HepG2 (cell line): ENCODE results near the gene NFATC3. TPM values are rescaled to one million over a fixed set of nuclear protein-coding genes. Genes with fewer than 3 reads are reported as not detected.

Experiments
- ARID5B ChIP-seq: IDR thresholded peaks from 2 replicates; pipeline ENCODE4 v1.4.0; 2020; ENCODE audit warnings: mild to moderate bottlenecking, missing genetic modification reagents
- ATF3 ChIP-seq: sonication (generic); formaldehyde crosslinking; IDR thresholded peaks from 2 replicates; pipeline ENCODE4 v1.4.0; 2020; ENCODE audit warnings: missing genetic modification reagents
- CBFB ChIP-seq: sonication (generic); formaldehyde crosslinking; IDR thresholded peaks from 2 replicates; pipeline ENCODE4 v1.4.0; 2020; ENCODE audit warnings: missing genetic modification reagents
- CEBPB ChIP-seq: IDR thresholded peaks from 2 replicates; pipeline ENCODE4 v1.6.1; 2011; ENCODE audit warnings: low read depth, low read length, improper control_type of control experiment, borderline replicate concordance
- CHCHD3 ChIP-seq: sonication (generic); formaldehyde crosslinking; IDR thresholded peaks from 2 replicates; pipeline ENCODE4 v1.8.0; 2022; ENCODE audit warnings: mild to moderate bottlenecking, missing genetic modification reagents, moderate library complexity
- CHD2 ChIP-seq: IDR thresholded peaks from 2 replicates; pipeline ENCODE4 v1.6.1; 2011; ENCODE audit warnings: low read depth, low read length, improper control_type of control experiment
- GLI4 ChIP-seq: sonication (generic); formaldehyde crosslinking; IDR thresholded peaks from 2 replicates; pipeline ENCODE4 v1.5.1; 2020; ENCODE audit warnings: missing genetic modification reagents, mild to moderate bottlenecking, moderate library complexity, borderline replicate concordance
- HNRNPK ChIP-seq: fragments of 200-400 bp; formaldehyde crosslinking; IDR thresholded peaks from 2 replicates; pipeline ENCODE4 v1.6.1; 2018; ENCODE audit warnings: low read length, low read depth, moderate library complexity, mild to moderate bottlenecking; ENCODE audit not compliant: poor library complexity, severe bottlenecking
- NCOR1 ChIP-seq: fragments of 200-600 bp; sonication (generic); IDR thresholded peaks from 2 replicates; pipeline ENCODE4 v1.7.0; 2017; ENCODE audit warnings: antibody characterized with exemption, low read length, borderline replicate concordance
- PLSCR1 ChIP-seq: sonication (generic); formaldehyde crosslinking; IDR thresholded peaks from 2 replicates; pipeline ENCODE4 v1.5.0; 2020; ENCODE audit warnings: missing genetic modification reagents, mild to moderate bottlenecking, borderline replicate concordance
- SATB2 ChIP-seq: sonication (generic); formaldehyde crosslinking; IDR thresholded peaks from 2 replicates; pipeline ENCODE4 v1.5.0; 2020; ENCODE audit warnings: missing genetic modification reagents
- SRY ChIP-seq: sonication (generic); formaldehyde crosslinking; IDR thresholded peaks from 2 replicates; pipeline ENCODE4 v1.8.0; 2022; ENCODE audit warnings: mild to moderate bottlenecking, missing genetic modification reagents
- THAP8 ChIP-seq: sonication (generic); formaldehyde crosslinking; IDR thresholded peaks from 2 replicates; pipeline ENCODE4 v1.5.1; 2020; ENCODE audit warnings: missing genetic modification reagents, mild to moderate bottlenecking, borderline replicate concordance
- ZBTB46 ChIP-seq: sonication (generic); formaldehyde crosslinking; IDR thresholded peaks from 2 replicates; pipeline ENCODE4 v1.4.0; 2020; ENCODE audit warnings: mild to moderate bottlenecking, missing genetic modification reagents, borderline replicate concordance
- ZNF121 ChIP-seq: sonication (generic); formaldehyde crosslinking; IDR thresholded peaks from 2 replicates; pipeline ENCODE4 v1.5.0; 2020; ENCODE audit warnings: mild to moderate bottlenecking, missing genetic modification reagents
- ZNF207 ChIP-seq: fragments of 450-650 bp; IDR thresholded peaks from 2 replicates; pipeline ENCODE4 v1.6.1; 2016; ENCODE audit warnings: antibody characterized with exemption, borderline replicate concordance
- ZNF430 ChIP-seq: sonication (generic); formaldehyde crosslinking; IDR thresholded peaks from 2 replicates; pipeline ENCODE4 v1.9.0; 2021; ENCODE audit warnings: mild to moderate bottlenecking, missing genetic modification reagents
- ZNF556 ChIP-seq: sonication (generic); formaldehyde crosslinking; IDR thresholded peaks from 2 replicates; pipeline ENCODE4 v1.4.0; 2020; ENCODE audit warnings: mild to moderate bottlenecking, missing genetic modification reagents, borderline replicate concordance
- ZNF589 ChIP-seq: sonication (generic); formaldehyde crosslinking; conservative IDR thresholded peaks from 2 replicates; pipeline ENCODE4 v1.8.0; 2022; ENCODE audit warnings: mild to moderate bottlenecking, moderate library complexity, missing genetic modification reagents
- ZNF597 ChIP-seq: sonication (generic); formaldehyde crosslinking; IDR thresholded peaks from 2 replicates; pipeline ENCODE4 v1.5.0; 2020; ENCODE audit warnings: missing genetic modification reagents
- polyA plus RNA-seq, 8 experiments: library from polyadenylated mRNA; depleted of rRNA in 3 of 8; stranded (reverse) in 7 of 8; unstranded in 1 of 8; fragments of >200 nt; fragmentation: Illumina TruSeq in 4 of 8; extraction: Trizol in 4 of 8; gene quantifications; 2 replicates each; pipeline versions ENCODE4 v1.2.1 to v1.2.3, GENCODE V29; 2011 to 2016; ENCODE audit warnings: low read depth in 4 of 8, missing spikeins in 1 of 8, mixed read lengths in 1 of 8; ENCODE audit not compliant: insufficient read depth in 1 of 8
- total RNA-seq, 5 experiments: library from RNA; depleted of rRNA; stranded (reverse); fragments of >200 nt; fragmentation: Illumina TruSeq; extraction: Trizol; gene quantifications; 2 replicates each; pipeline ENCODE4 v1.2.3, GENCODE V29; 2016; ENCODE audit warnings: low read depth in 1 of 5

The NFATC3 gene
- total and polyA plus RNA-seq, 2 of the 13 experiments (the other 11 are each of a cell fraction or from before 2014, with no cell fraction given), result 52.6 to 62.7 TPM

GRCh38 chr16:68131813-68132706, 46.9 kb downstream of the NFATC3 start (continued):
- TF ChIP-seq PLSCR1 (CRISPR knock-in tag), result no peak
- TF ChIP-seq NCOR1, result 0 out of 2 replicates have a peak, but pooled peaks have one; percentile 38
- no peak for TF ChIP-seq ZNF121 (CRISPR knock-in tag)
- no peak for TF ChIP-seq CHD2
- TF ChIP-seq SRY (CRISPR knock-in tag), result no peak
- peak; percentile 92 for TF ChIP-seq CEBPB
- no peak for TF ChIP-seq SATB2
- peak; percentile 24; the same call in 1 of the 2 replicates for TF ChIP-seq ARID5B (CRISPR knock-in tag)
- no peak for TF ChIP-seq CBFB (CRISPR knock-in tag)
- TF ChIP-seq ZNF597 (CRISPR knock-in tag), result no peak
- TF ChIP-seq HNRNPK, result no peak
- TF ChIP-seq CHCHD3, result no peak
- no peak for TF ChIP-seq ZNF430
- TF ChIP-seq THAP8 (CRISPR knock-in tag), result no peak
- TF ChIP-seq ZNF207, result no peak
- TF ChIP-seq ZNF589, result no peak
- TF ChIP-seq ATF3 (CRISPR knock-in tag), result no peak
- TF ChIP-seq GLI4, result no peak
- TF ChIP-seq ZBTB46 (CRISPR knock-in tag), result no peak
- no peak for TF ChIP-seq ZNF556 (CRISPR knock-in tag)
